Measurements from ENCODE around the gene MYL3.

DNA sequence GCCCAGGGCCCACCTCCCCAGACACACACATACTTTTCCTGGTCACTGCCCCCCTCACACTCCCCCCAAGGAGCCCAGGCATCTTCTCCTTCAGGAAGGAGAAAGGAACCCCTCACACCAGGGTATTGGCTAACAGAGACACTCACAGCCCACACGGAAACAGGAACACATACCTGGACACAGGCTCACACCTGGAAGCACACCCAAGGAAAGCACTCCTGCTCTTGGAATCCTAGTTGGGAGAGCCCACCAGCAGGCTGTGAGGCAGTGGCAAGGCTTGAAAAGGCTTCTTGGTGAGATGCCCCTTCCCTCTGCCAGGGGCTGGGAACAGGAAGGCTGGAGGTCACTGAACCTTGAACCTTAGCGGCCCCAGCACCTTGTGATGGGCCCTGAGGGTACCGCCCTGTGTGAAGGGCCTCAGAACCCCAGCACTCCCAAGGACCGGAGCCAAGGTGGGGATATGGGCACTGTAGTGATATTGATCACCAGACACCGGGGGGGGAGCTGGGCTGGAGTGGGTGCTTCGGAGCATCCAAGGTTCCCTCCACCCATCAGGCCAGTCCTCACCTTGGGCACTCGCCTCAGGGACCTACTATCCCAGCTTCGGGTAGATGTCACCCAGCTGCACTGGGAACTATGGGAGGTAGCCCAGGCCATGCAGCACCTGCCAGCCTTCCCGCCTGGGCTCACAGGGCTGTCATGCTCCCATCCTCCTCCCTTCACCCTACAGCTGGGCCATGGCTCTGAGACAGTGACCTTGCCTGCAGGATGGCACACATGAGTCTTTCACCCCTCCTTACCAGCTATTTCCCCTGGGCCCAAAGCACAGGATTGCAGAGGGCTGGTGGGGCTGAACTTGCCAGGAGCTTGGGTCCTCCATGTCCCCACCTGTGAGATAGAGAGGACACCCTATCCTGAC, 16.4 kb downstream of the MYL3 start:
- TF ChIP-seq EZH2 (IDR thresholded peaks at IDR 0.05; ENCODE audit: insufficient read depth, poor library complexity, severe bottlenecking) = no peak
- no peak for TF ChIP-seq EZH2phosphoT487 (IDR thresholded peaks at IDR 0.05; ENCODE audit: insufficient read depth, low read depth)

All from GM23248 (cell line).